Measurements from ENCODE around the gene SIRT4. TPM values are rescaled to one million over a fixed set of nuclear protein-coding genes. Genes with fewer than 3 reads are reported as not detected.

SIRT4 gene
- total and polyA plus RNA-seq, 2 of the 13 experiments (the other 11 are each of a cell fraction or from before 2014, with no cell fraction given): 3.4 to 5.8 TPM

- TF ChIP-seq, protein P1, sequence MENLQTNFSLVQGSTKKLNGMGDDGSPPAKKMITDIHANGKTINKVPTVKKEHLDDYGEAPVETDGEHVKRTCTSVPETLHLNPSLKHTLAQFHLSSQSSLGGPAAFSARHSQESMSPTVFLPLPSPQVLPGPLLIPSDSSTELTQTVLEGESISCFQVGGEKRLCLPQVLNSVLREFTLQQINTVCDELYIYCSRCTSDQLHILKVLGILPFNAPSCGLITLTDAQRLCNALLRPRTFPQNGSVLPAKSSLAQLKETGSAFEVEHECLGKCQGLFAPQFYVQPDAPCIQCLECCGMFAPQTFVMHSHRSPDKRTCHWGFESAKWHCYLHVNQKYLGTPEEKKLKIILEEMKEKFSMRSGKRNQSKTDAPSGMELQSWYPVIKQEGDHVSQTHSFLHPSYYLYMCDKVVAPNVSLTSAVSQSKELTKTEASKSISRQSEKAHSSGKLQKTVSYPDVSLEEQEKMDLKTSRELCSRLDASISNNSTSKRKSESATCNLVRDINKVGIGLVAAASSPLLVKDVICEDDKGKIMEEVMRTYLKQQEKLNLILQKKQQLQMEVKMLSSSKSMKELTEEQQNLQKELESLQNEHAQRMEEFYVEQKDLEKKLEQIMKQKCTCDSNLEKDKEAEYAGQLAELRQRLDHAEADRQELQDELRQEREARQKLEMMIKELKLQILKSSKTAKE (CRISPR knock-in tag; IDR thresholded peaks at IDR 0.05; ENCODE audit: borderline replicate concordance): no peak
- TF ChIP-seq SALL2 (CRISPR knock-in tag; IDR thresholded peaks at IDR 0.05) (no peak), ZBTB39 (CRISPR knock-in tag; IDR thresholded peaks at IDR 0.05) (no peak), TERF1 (CRISPR knock-in tag; IDR thresholded peaks at IDR 0.05) (no peak), IKZF4 (CRISPR knock-in tag; IDR thresholded peaks at IDR 0.05; ENCODE audit: borderline replicate concordance, low read depth, not compliant biosample characterization) (no peak), ZKSCAN8 (CRISPR knock-in tag; IDR thresholded peaks at IDR 0.05; ENCODE audit: borderline replicate concordance) (no peak), ZNF329 (CRISPR knock-in tag; IDR thresholded peaks at IDR 0.05; ENCODE audit: low read depth) (0 out of 2 replicates have a peak, but pooled peaks have one; percentile 49), FOSL2 (CRISPR knock-in tag; IDR thresholded peaks at IDR 0.05) (peak; percentile 84), ATM (IDR thresholded peaks at IDR 0.05; ENCODE audit: borderline replicate concordance) (no peak), EHMT2 (IDR thresholded peaks at IDR 0.05; ENCODE audit: borderline replicate concordance, low read depth, low read length) (no peak), MIER3 (CRISPR knock-in tag; IDR thresholded peaks at IDR 0.05; ENCODE audit: borderline replicate concordance) (no peak), TBP (CRISPR knock-in tag; IDR thresholded peaks at IDR 0.05) (no peak), U2AF2 (IDR thresholded peaks at IDR 0.05; ENCODE audit: low read depth, low read length) (no peak), KLF6 (CRISPR knock-in tag; IDR thresholded peaks at IDR 0.05) (0 out of 2 replicates have a peak, but pooled peaks have one; percentile 67), ZNF557 (CRISPR knock-in tag; IDR thresholded peaks at IDR 0.05) (no peak)
- TF ChIP-seq, protein P2, sequence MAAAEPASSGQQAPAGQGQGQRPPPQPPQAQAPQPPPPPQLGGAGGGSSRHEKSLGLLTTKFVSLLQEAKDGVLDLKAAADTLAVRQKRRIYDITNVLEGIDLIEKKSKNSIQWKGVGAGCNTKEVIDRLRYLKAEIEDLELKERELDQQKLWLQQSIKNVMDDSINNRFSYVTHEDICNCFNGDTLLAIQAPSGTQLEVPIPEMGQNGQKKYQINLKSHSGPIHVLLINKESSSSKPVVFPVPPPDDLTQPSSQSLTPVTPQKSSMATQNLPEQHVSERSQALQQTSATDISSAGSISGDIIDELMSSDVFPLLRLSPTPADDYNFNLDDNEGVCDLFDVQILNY (CRISPR knock-in tag; conservative IDR thresholded peaks at IDR 0.05): no peak
- TF ChIP-seq, protein P3, sequence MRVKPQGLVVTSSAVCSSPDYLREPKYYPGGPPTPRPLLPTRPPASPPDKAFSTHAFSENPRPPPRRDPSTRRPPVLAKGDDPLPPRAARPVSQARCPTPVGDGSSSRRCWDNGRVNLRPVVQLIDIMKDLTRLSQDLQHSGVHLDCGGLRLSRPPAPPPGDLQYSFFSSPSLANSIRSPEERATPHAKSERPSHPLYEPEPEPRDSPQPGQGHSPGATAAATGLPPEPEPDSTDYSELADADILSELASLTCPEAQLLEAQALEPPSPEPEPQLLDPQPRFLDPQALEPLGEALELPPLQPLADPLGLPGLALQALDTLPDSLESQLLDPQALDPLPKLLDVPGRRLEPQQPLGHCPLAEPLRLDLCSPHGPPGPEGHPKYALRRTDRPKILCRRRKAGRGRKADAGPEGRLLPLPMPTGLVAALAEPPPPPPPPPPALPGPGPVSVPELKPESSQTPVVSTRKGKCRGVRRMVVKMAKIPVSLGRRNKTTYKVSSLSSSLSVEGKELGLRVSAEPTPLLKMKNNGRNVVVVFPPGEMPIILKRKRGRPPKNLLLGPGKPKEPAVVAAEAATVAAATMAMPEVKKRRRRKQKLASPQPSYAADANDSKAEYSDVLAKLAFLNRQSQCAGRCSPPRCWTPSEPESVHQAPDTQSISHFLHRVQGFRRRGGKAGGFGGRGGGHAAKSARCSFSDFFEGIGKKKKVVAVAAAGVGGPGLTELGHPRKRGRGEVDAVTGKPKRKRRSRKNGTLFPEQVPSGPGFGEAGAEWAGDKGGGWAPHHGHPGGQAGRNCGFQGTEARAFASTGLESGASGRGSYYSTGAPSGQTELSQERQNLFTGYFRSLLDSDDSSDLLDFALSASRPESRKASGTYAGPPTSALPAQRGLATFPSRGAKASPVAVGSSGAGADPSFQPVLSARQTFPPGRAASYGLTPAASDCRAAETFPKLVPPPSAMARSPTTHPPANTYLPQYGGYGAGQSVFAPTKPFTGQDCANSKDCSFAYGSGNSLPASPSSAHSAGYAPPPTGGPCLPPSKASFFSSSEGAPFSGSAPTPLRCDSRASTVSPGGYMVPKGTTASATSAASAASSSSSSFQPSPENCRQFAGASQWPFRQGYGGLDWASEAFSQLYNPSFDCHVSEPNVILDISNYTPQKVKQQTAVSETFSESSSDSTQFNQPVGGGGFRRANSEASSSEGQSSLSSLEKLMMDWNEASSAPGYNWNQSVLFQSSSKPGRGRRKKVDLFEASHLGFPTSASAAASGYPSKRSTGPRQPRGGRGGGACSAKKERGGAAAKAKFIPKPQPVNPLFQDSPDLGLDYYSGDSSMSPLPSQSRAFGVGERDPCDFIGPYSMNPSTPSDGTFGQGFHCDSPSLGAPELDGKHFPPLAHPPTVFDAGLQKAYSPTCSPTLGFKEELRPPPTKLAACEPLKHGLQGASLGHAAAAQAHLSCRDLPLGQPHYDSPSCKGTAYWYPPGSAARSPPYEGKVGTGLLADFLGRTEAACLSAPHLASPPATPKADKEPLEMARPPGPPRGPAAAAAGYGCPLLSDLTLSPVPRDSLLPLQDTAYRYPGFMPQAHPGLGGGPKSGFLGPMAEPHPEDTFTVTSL (CRISPR knock-in tag; IDR thresholded peaks at IDR 0.05; ENCODE audit: borderline replicate concordance): no peak
Measured at GRCh38 chr12:120265473-120266179, 36.5 kb upstream of the SIRT4 start, which contains the start of gene PXN (continued).

Data from HepG2 (cell line).